Measurements from ENCODE around the gene C10orf62.
A peak's percentile ranks its signal among the peaks of the same experiment; 100 is the strongest.

The C10orf62 gene

GRCh38 chr10:97589479-97589878 lies at the start of gene C10orf62:
Gene C10orf62, plus strand, starts transcription at chr10:97589721. Its CDS starts 177 bp downstream, at chr10:97589898.
- no peak for ATAC-seq (ENCODE audit: low read depth)

GRCh38 chr10:97540669-97541500 lies 48.6 kb upstream of the C10orf62 start:
- no peak for DNase-seq (ENCODE audit: low spot score)
- no peaks in the 10 kb centered on the region for H3K36me3 ChIP-seq (ENCODE audit: low read depth)
- no peak overlapping the region for H3K4me3 ChIP-seq (ENCODE audit: severe bottlenecking)
- TF ChIP-seq CTCF (IDR thresholded peaks at IDR 0.05; ENCODE audit: poor library complexity, severe bottlenecking): no peak
- ATAC-seq (ENCODE audit: low read depth): no peak
- H3K27me3 ChIP-seq (ENCODE audit: insufficient read depth, poor library complexity, severe bottlenecking): no peaks in the 10 kb centered on the region
- peak overlapping the region; percentile 99 for H3K27ac ChIP-seq (ENCODE audit: poor library complexity, severe bottlenecking)
- no peaks in the 10 kb centered on the region for H3K9me3 ChIP-seq (ENCODE audit: severe bottlenecking)
- peaks cover 45% of the 10 kb centered on the region for H3K4me1 ChIP-seq (ENCODE audit: insufficient read depth, poor library complexity, severe bottlenecking)

More at GRCh38 chr10:97589479-97589878, at the start of gene C10orf62:
- Histone ChIP-seq H3K27me3 (ENCODE audit: insufficient read depth, poor library complexity, severe bottlenecking) (no peaks in the 10 kb centered on the region), H3K4me1 (ENCODE audit: insufficient read depth, poor library complexity, severe bottlenecking) (peaks cover 2% of the 10 kb centered on the region), H3K36me3 (ENCODE audit: low read depth) (no peaks in the 10 kb centered on the region), H3K4me3 (ENCODE audit: severe bottlenecking) (no peak within 1 kb of the TSS), H3K27ac (ENCODE audit: poor library complexity, severe bottlenecking) (no peak within 1 kb of the TSS), H3K9me3 (ENCODE audit: severe bottlenecking) (no peaks in the 10 kb centered on the region)
- TF ChIP-seq CTCF (IDR thresholded peaks at IDR 0.05; ENCODE audit: poor library complexity, severe bottlenecking): no peak
- DNase-seq (ENCODE audit: low spot score): no peak

GRCh38 chr10:97542169-97543024 lies 47.1 kb upstream of the C10orf62 start:
- Histone ChIP-seq H3K9me3 (ENCODE audit: severe bottlenecking) (no peaks in the 10 kb centered on the region), H3K27ac (ENCODE audit: poor library complexity, severe bottlenecking) (peak overlapping the region; percentile 99), H3K4me1 (ENCODE audit: insufficient read depth, poor library complexity, severe bottlenecking) (peaks cover 45% of the 10 kb centered on the region), H3K4me3 (ENCODE audit: severe bottlenecking) (no peak overlapping the region), H3K27me3 (ENCODE audit: insufficient read depth, poor library complexity, severe bottlenecking) (no peaks in the 10 kb centered on the region), H3K36me3 (ENCODE audit: low read depth) (no peaks in the 10 kb centered on the region)
- DNase-seq (ENCODE audit: low spot score) (peak; percentile 90), ATAC-seq (ENCODE audit: low read depth) (peak; percentile 74)
- TF ChIP-seq CTCF (IDR thresholded peaks at IDR 0.05; ENCODE audit: poor library complexity, severe bottlenecking): no peak

GRCh38 chr10:97543025-97543546 lies 46.4 kb upstream of the C10orf62 start:
- no peaks in the 10 kb centered on the region for H3K27me3 ChIP-seq (ENCODE audit: insufficient read depth, poor library complexity, severe bottlenecking)
- peak; percentile 83 for ATAC-seq (ENCODE audit: low read depth)
- H3K9me3 ChIP-seq (ENCODE audit: severe bottlenecking): no peaks in the 10 kb centered on the region
- H3K4me3 ChIP-seq (ENCODE audit: severe bottlenecking): no peak overlapping the region
- peak; percentile 95 for DNase-seq (ENCODE audit: low spot score)
- no peaks in the 10 kb centered on the region for H3K36me3 ChIP-seq (ENCODE audit: low read depth)
- H3K4me1 ChIP-seq (ENCODE audit: insufficient read depth, poor library complexity, severe bottlenecking): peaks cover 45% of the 10 kb centered on the region
- H3K27ac ChIP-seq (ENCODE audit: poor library complexity, severe bottlenecking): peak overlapping the region; percentile 99
- no peak for TF ChIP-seq CTCF (IDR thresholded peaks at IDR 0.05; ENCODE audit: poor library complexity, severe bottlenecking)

Data from RWPE2 (cell line).